ENCODE data around the gene THAP7. TPM values are rescaled to one million over a fixed set of nuclear protein-coding genes. Genes with fewer than 3 reads are reported as not detected.

Gene THAP7
- total and polyA plus RNA-seq, 2 experiments from 2014 or later, result 21.8 to 25.9 TPM

DNA sequence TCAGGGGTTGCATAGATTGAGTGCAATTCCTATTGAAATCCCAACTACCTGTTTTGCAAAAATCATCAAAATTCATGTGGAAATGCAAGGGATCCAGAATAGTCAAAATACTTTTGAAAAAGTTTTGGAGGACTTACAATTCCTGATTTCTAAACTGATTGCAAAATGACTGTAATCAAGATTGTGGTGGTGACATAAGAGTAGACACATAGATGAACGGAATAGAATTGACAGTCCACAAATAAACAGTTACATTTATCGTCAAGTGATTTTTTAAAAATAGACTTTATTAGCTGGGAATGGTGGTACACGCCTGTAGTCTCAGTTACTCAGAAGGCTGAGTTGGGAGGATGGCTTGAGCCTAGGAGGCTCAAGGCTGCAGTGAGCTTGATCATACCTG is 33.1 kb upstream of the THAP7 start:
- TF ChIP-seq EZH2phosphoT487 (IDR thresholded peaks at IDR 0.05; ENCODE audit: unreplicated experiment) (no peak), STAT1 (IDR thresholded peaks at IDR 0.05; ENCODE audit: unreplicated experiment) (no peak), POLR2AphosphoS5 (IDR thresholded peaks at IDR 0.05; ENCODE audit: low read depth) (no peak), NANOG (IDR thresholded peaks at IDR 0.05; ENCODE audit: borderline replicate concordance) (no peak), ZNF114 (CRISPR knock-in tag; IDR thresholded peaks at IDR 0.05) (no peak), ZNF331 (CRISPR knock-in tag; IDR thresholded peaks at IDR 0.05; ENCODE audit: low read depth) (no peak), CREB1 (CRISPR knock-in tag; IDR thresholded peaks at IDR 0.05; ENCODE audit: low read depth) (no peak), JUNB (IDR thresholded peaks at IDR 0.05; ENCODE audit: unreplicated experiment) (no peak)
- TF ChIP-seq, protein P1, sequence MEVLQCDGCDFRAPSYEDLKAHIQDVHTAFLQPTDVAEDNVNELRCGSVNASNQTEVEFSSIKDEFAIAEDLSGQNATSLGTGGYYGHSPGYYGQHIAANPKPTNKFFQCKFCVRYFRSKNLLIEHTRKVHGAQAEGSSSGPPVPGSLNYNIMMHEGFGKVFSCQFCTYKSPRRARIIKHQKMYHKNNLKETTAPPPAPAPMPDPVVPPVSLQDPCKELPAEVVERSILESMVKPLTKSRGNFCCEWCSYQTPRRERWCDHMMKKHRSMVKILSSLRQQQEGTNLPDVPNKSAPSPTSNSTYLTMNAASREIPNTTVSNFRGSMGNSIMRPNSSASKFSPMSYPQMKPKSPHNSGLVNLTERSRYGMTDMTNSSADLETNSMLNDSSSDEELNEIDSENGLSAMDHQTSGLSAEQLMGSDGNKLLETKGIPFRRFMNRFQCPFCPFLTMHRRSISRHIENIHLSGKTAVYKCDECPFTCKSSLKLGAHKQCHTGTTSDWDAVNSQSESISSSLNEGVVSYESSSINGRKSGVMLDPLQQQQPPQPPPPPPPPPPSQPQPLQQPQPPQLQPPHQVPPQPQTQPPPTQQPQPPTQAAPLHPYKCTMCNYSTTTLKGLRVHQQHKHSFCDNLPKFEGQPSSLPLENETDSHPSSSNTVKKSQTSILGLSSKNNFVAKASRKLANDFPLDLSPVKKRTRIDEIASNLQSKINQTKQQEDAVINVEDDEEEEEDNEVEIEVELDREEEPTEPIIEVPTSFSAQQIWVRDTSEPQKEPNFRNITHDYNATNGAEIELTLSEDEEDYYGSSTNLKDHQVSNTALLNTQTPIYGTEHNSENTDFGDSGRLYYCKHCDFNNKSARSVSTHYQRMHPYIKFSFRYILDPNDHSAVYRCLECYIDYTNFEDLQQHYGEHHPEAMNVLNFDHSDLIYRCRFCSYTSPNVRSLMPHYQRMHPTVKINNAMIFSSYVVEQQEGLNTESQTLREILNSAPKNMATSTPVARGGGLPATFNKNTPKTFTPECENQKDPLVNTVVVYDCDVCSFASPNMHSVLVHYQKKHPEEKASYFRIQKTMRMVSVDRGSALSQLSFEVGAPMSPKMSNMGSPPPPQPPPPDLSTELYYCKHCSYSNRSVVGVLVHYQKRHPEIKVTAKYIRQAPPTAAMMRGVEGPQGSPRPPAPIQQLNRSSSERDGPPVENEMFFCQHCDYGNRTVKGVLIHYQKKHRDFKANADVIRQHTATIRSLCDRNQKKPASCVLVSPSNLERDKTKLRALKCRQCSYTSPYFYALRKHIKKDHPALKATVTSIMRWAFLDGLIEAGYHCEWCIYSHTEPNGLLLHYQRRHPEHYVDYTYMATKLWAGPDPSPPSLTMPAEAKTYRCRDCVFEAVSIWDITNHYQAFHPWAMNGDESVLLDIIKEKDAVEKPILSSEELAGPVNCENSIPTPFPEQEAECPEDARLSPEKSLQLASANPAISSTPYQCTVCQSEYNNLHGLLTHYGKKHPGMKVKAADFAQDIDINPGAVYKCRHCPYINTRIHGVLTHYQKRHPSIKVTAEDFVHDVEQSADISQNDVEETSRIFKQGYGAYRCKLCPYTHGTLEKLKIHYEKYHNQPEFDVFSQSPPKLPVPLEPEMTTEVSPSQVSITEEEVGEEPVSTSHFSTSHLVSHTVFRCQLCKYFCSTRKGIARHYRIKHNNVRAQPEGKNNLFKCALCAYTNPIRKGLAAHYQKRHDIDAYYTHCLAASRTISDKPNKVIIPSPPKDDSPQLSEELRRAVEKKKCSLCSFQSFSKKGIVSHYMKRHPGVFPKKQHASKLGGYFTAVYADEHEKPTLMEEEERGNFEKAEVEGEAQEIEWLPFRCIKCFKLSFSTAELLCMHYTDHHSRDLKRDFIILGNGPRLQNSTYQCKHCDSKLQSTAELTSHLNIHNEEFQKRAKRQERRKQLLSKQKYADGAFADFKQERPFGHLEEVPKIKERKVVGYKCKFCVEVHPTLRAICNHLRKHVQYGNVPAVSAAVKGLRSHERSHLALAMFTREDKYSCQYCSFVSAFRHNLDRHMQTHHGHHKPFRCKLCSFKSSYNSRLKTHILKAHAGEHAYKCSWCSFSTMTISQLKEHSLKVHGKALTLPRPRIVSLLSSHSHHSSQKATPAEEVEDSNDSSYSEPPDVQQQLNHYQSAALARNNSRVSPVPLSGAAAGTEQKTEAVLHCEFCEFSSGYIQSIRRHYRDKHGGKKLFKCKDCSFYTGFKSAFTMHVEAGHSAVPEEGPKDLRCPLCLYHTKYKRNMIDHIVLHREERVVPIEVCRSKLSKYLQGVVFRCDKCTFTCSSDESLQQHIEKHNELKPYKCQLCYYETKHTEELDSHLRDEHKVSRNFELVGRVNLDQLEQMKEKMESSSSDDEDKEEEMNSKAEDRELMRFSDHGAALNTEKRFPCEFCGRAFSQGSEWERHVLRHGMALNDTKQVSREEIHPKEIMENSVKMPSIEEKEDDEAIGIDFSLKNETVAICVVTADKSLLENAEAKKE (CRISPR knock-in tag; IDR thresholded peaks at IDR 0.05), result no peak
- TF ChIP-seq, protein P2, sequence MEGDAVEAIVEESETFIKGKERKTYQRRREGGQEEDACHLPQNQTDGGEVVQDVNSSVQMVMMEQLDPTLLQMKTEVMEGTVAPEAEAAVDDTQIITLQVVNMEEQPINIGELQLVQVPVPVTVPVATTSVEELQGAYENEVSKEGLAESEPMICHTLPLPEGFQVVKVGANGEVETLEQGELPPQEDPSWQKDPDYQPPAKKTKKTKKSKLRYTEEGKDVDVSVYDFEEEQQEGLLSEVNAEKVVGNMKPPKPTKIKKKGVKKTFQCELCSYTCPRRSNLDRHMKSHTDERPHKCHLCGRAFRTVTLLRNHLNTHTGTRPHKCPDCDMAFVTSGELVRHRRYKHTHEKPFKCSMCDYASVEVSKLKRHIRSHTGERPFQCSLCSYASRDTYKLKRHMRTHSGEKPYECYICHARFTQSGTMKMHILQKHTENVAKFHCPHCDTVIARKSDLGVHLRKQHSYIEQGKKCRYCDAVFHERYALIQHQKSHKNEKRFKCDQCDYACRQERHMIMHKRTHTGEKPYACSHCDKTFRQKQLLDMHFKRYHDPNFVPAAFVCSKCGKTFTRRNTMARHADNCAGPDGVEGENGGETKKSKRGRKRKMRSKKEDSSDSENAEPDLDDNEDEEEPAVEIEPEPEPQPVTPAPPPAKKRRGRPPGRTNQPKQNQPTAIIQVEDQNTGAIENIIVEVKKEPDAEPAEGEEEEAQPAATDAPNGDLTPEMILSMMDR (conservative IDR thresholded peaks at IDR 0.05; ENCODE audit: low read depth in 2 of 2), result no peak
- TF ChIP-seq, protein P3, sequence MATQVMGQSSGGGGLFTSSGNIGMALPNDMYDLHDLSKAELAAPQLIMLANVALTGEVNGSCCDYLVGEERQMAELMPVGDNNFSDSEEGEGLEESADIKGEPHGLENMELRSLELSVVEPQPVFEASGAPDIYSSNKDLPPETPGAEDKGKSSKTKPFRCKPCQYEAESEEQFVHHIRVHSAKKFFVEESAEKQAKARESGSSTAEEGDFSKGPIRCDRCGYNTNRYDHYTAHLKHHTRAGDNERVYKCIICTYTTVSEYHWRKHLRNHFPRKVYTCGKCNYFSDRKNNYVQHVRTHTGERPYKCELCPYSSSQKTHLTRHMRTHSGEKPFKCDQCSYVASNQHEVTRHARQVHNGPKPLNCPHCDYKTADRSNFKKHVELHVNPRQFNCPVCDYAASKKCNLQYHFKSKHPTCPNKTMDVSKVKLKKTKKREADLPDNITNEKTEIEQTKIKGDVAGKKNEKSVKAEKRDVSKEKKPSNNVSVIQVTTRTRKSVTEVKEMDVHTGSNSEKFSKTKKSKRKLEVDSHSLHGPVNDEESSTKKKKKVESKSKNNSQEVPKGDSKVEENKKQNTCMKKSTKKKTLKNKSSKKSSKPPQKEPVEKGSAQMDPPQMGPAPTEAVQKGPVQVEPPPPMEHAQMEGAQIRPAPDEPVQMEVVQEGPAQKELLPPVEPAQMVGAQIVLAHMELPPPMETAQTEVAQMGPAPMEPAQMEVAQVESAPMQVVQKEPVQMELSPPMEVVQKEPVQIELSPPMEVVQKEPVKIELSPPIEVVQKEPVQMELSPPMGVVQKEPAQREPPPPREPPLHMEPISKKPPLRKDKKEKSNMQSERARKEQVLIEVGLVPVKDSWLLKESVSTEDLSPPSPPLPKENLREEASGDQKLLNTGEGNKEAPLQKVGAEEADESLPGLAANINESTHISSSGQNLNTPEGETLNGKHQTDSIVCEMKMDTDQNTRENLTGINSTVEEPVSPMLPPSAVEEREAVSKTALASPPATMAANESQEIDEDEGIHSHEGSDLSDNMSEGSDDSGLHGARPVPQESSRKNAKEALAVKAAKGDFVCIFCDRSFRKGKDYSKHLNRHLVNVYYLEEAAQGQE (IDR thresholded peaks at IDR 0.05; ENCODE audit: unreplicated experiment), result no peak
- TF ChIP-seq, protein P4, sequence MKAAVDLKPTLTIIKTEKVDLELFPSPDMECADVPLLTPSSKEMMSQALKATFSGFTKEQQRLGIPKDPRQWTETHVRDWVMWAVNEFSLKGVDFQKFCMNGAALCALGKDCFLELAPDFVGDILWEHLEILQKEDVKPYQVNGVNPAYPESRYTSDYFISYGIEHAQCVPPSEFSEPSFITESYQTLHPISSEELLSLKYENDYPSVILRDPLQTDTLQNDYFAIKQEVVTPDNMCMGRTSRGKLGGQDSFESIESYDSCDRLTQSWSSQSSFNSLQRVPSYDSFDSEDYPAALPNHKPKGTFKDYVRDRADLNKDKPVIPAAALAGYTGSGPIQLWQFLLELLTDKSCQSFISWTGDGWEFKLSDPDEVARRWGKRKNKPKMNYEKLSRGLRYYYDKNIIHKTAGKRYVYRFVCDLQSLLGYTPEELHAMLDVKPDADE (IDR thresholded peaks at IDR 0.05), result no peak
- peaks cover 26% of the 10 kb centered on the region for H3K27me3 ChIP-seq (ENCODE audit: insufficient read depth)
- no peaks in the 10 kb centered on the region; the same call in 2 of the 3 replicates for H3K9me3 Mint-ChIP-seq
- no peaks in the 10 kb centered on the region for H3K36me3 Mint-ChIP-seq (ENCODE audit: low read depth)
- no peaks in the 10 kb centered on the region for H3K36me3 ChIP-seq (ENCODE audit: insufficient read depth)
- peaks cover 27% of the 10 kb centered on the region for H3K27me3 Mint-ChIP-seq (ENCODE audit: insufficient read depth, low read depth, poor library complexity)
- no peak overlapping the region for H3K4me3 ChIP-seq
- ATAC-seq (no peak), DNase-seq (ENCODE audit: low spot score) (no peak)
- H2AFZ ChIP-seq, result no peak overlapping the region
- peaks cover 3% of the 10 kb centered on the region; the same call in 1 of the 2 replicates for H3K4me1 ChIP-seq (ENCODE audit: insufficient read depth)
- no peak overlapping the region for H3K27ac Mint-ChIP-seq
- no peak overlapping the region for H3K4me3 Mint-ChIP-seq
- no peaks in the 10 kb centered on the region; the same call in 2 of the 3 replicates for H3K4me1 Mint-ChIP-seq
- H3K27ac ChIP-seq (ENCODE audit: low read depth), result no peak overlapping the region
- no peaks in the 10 kb centered on the region for H3K9me2 ChIP-seq (ENCODE audit: insufficient read depth)
- H3K79me2 ChIP-seq (replicated peaks; ENCODE audit: insufficient read depth), result no peaks in the 10 kb centered on the region
- H3F3A ChIP-seq (replicated peaks; ENCODE audit: low read depth), result no peaks in the 10 kb centered on the region
- H4K20me1 ChIP-seq (replicated peaks; ENCODE audit: insufficient read depth), result no peaks in the 10 kb centered on the region
- H3K4me2 ChIP-seq, result no peak overlapping the region
